Measurements from ENCODE around the gene RFTN1. TPM values are rescaled to one million over a fixed set of nuclear protein-coding genes. Genes with fewer than 3 reads are reported as not detected.

Gene RFTN1
- total and polyA plus RNA-seq, 2 of the 8 experiments (the other 6 are each of a cell fraction or from before 2014, with no cell fraction given): 4.6 to 6.7 TPM

DNA sequence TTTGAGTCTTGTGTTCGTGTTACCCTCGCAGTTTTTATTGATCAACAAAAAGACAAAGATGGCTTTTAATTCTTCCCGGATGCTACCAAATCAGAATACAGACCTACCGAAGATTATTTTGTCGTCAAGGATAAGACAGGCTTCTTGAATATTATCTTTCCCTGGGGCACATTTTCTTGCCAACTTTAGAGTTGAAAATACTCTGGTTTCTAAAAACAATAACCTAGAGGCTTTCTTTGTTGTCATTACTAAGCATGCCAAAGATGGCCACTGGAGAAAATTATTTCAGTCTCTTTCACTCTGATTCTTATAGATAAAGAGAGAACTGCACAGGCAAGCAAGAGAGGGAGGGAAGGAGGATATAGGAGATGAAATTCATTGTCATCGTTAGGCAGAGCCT is 214.6 kb downstream of the RFTN1 start:
- CTCF ChIA-PET (ENCODE audit: partially characterized antibody): interaction anchor here (0.8 kb wide), 1 partner anchor 14 kb away, joined by 3 read pairs; no protein-coding TSS in a partner anchor
- Histone ChIP-seq H3K23ac (ENCODE audit: insufficient read length) (no peak overlapping the region), H3K4me3 (ENCODE audit: extremely low read depth in 1 of 4, insufficient read depth in 2 of 4, low read depth in 3 of 4, low read length in 4 of 4) (no peak overlapping the region), H4K5ac (ENCODE audit: insufficient read length, low read depth, low read length) (no peak overlapping the region), H3K27me3 (replicated peaks in 1 of 4; ENCODE audit: control insufficient read depth in 3 of 4, extremely low read depth in 1 of 4, insufficient read depth in 3 of 4, low read length in 3 of 4) (no peaks in the 10 kb centered on the region), H3K14ac (ENCODE audit: insufficient read length) (no peak overlapping the region), H3K18ac (ENCODE audit: extremely low read depth, low read length) (no peak overlapping the region), H2BK20ac (ENCODE audit: low read length) (no peak overlapping the region), H2BK15ac (ENCODE audit: low read length) (no peak overlapping the region), H4K8ac (ENCODE audit: extremely low read depth, insufficient read depth, low read length) (no peak overlapping the region), H2BK5ac (ENCODE audit: low read depth, low read length) (no peak overlapping the region), H2BK120ac (replicated peaks; ENCODE audit: low read depth, low read length) (no peak overlapping the region), H2AK5ac (ENCODE audit: low read depth, low read length) (no peak overlapping the region), H2AFZ (ENCODE audit: low read length) (no peak overlapping the region), H3K4ac (replicated peaks; ENCODE audit: insufficient read length, low read depth, low read length) (no peak overlapping the region), H4K91ac (replicated peaks; ENCODE audit: insufficient read length, low read length) (no peak overlapping the region), H4K20me1 (replicated peaks in 1 of 2; ENCODE audit: control insufficient read depth in 1 of 2, insufficient read depth in 2 of 2, low read length in 2 of 2) (no peaks in the 10 kb centered on the region), H3K79me1 (ENCODE audit: low read depth, low read length) (no peaks in the 10 kb centered on the region), H3K27ac (ENCODE audit: low read depth, low read length) (no peak overlapping the region), H3K9ac (replicated peaks in 1 of 4; ENCODE audit: extremely low read depth in 1 of 4, low read depth in 3 of 4, low read length in 3 of 4) (no peak overlapping the region), H3K9me3 (ENCODE audit: insufficient read depth in 2 of 2, low read depth in 1 of 2, low read length in 1 of 2) (peaks cover 0 to 4% of the 10 kb centered on the region in 2 experiments; a peak in 1 of 4 replicates), H3K36me3 (ENCODE audit: control insufficient read depth in 2 of 4, insufficient read depth in 4 of 4, low read length in 3 of 4) (peaks cover 0 to 37% (median 12%) of the 10 kb centered on the region in 4 experiments; a peak in 5 of 8 replicates), H3K4me2 (ENCODE audit: insufficient read depth in 1 of 2, low read depth in 2 of 2, low read length in 2 of 2) (no peak overlapping the region), H3K56ac (replicated peaks; ENCODE audit: insufficient read length, low read depth, low read length) (no peak overlapping the region), H3K79me2 (ENCODE audit: control insufficient read depth in 1 of 2, insufficient read depth in 2 of 2, low read length in 2 of 2) (no peaks in the 10 kb centered on the region), H3K4me1 (replicated peaks in 1 of 4; ENCODE audit: control insufficient read depth in 3 of 4, insufficient read depth in 4 of 4, low read length in 3 of 4) (peaks cover 7 to 25% (median 19%) of the 10 kb centered on the region in 4 experiments; a peak in 6 of 7 replicates), H3K23me2 (ENCODE audit: low read depth, low read length) (no peaks in the 10 kb centered on the region), H2BK12ac (ENCODE audit: low read depth, low read length) (no peak overlapping the region)
- DNase-seq (ENCODE audit: low read depth in 1 of 2, low spot score in 2 of 2) (no peak), FAIRE-seq (no peak)
- 94% methylated on average over 6 of the region's 6 CpGs; no CpG with 5 or more reads in 1 of the 2 experiments for WGBS, 2 experiments (ENCODE audit: extremely low coverage in 1 of 2, insufficient coverage in 1 of 2, insufficient read length in 1 of 2, insufficient replicate concordance in 2 of 2, low coverage in 1 of 2, low lambda C conversion rate in 2 of 2, missing lambda C conversion rate in 1 of 2)
- no peak for TF ChIP-seq RAD21 (IDR thresholded peaks at IDR 0.05 in 1 of 2, conservative IDR thresholded peaks at IDR 0.05 in 1 of 2; ENCODE audit: low read depth in 2 of 2, low read length in 2 of 2)
- no peak for TF ChIP-seq SIN3A (conservative IDR thresholded peaks at IDR 0.05 in 1 of 2, IDR thresholded peaks at IDR 0.05 in 1 of 2; ENCODE audit: low read depth in 1 of 2, low read length in 2 of 2)
- TF ChIP-seq TAF1 (IDR thresholded peaks at IDR 0.05; ENCODE audit: low read depth, low read length): no peak
- no peak for TF ChIP-seq EZH2 (IDR thresholded peaks at IDR 0.05; ENCODE audit: low read depth, low read length, severe bottlenecking)
- no peak for TF ChIP-seq NANOG (IDR thresholded peaks at IDR 0.05; ENCODE audit: insufficient read depth, low read depth, low read length, poor library complexity, severe bottlenecking)
- no peak for TF ChIP-seq HDAC6 (IDR thresholded peaks at IDR 0.05; ENCODE audit: low read depth, low read length)
- no peak for TF ChIP-seq EP300 (IDR thresholded peaks at IDR 0.05; ENCODE audit: borderline replicate concordance in 1 of 2, low read depth in 2 of 2, low read length in 2 of 2)
- no peak for TF ChIP-seq CEBPB (IDR thresholded peaks at IDR 0.05; ENCODE audit: low read depth, low read length)
- TF ChIP-seq SAP30 (IDR thresholded peaks at IDR 0.05; ENCODE audit: insufficient read depth, insufficient replicate concordance, low read length): no peak
- POLR2A ChIA-PET (ENCODE audit: partially characterized antibody): no interaction called here

All from H1 (cell line).